Fibroblast of skin of right quadriceps (primary cell): Measurements from ENCODE around the gene LYZ.
A peak's percentile ranks its signal among the peaks of the same experiment; 100 is the strongest.

Experiments used
- DNase-seq: peaks from one replicate; pipeline ENCODE4 v3.0.0-alpha.2; 2013

Gene LYZ

GRCh38 chr12:69389831-69390230, 41.6 kb downstream of the LYZ start:
- DNase-seq: peak; percentile 72

- peak; percentile 44 for DNase-seq
These were observed 44.2 kb downstream of the LYZ start for GRCh38 chr12:69392179-69392928.

GRCh38 chr12:69396041-69396440, 47.9 kb downstream of the LYZ start:
- no peak for DNase-seq

- no peak for DNase-seq
These were observed 48.8 kb downstream of the LYZ start for GRCh38 chr12:69396963-69397362.

GRCh38 chr12:69397978-69398377, 49.8 kb downstream of the LYZ start:
- DNase-seq: peak; percentile 19

- DNase-seq: no peak
These were observed 53.8 kb downstream of the LYZ start for GRCh38 chr12:69401940-69402339.
